ENCODE data around the gene SYNGR3. TPM values are rescaled to one million over a fixed set of nuclear protein-coding genes. Genes with fewer than 3 reads are reported as not detected.

The SYNGR3 gene
- polyA plus RNA-seq, 3 donors, result 0.20 to 0.29 TPM; not detected in 1

GRCh38 chr16:1975432-1976215 is 14.1 kb upstream of the SYNGR3 start:
- Histone ChIP-seq H4K20me1 (ENCODE audit: insufficient read depth, low read length) (peaks cover 4% of the 10 kb centered on the region), H3K9ac (ENCODE audit: insufficient read depth, low read length, poor library complexity, severe bottlenecking) (no peak overlapping the region), H3K4me2 (replicated peaks; ENCODE audit: extremely low read depth, low read length, poor library complexity, severe bottlenecking) (no peak overlapping the region), H3K9me3 (replicated peaks in 1 of 2; ENCODE audit: control insufficient read depth in 1 of 2, insufficient read depth in 1 of 2, low read length in 2 of 2) (no peaks in the 10 kb centered on the region), H3K79me2 (ENCODE audit: insufficient read depth, low read length) (peaks cover 11% of the 10 kb centered on the region), H3K36me3 (replicated peaks in 1 of 2; ENCODE audit: control insufficient read depth in 1 of 2, insufficient read depth in 2 of 2, low read length in 2 of 2) (peaks cover 45 to 47% of the 10 kb centered on the region in 2 donors), H2AFZ (ENCODE audit: insufficient read depth, low read depth, low read length, poor library complexity, severe bottlenecking) (no peak overlapping the region), H3K4me3 (replicated peaks in 1 of 3; ENCODE audit: low read depth in 2 of 3, low read length in 3 of 3) (no peak overlapping the region), H3K27ac (ENCODE audit: low read depth in 1 of 2, low read length in 2 of 2) (no peak overlapping the region), H3K4me1 (ENCODE audit: control insufficient read depth in 1 of 2, insufficient read depth in 2 of 2, low read length in 2 of 2) (peaks cover 17 to 20% of the 10 kb centered on the region in 2 donors), H3K27me3 (ENCODE audit: control insufficient read depth in 2 of 2, insufficient read depth in 2 of 2, low read length in 2 of 2) (peaks cover 10 to 21% of the 10 kb centered on the region in 2 donors)
- H3K27me3 Mint-ChIP-seq (ENCODE audit: low read depth in 3 of 3), result peaks cover 18 to 31% (median 21%) of the 10 kb centered on the region in 3 donors
- 96% methylated on average over 23 of the region's 33 CpGs for WGBS (ENCODE audit: insufficient coverage)
- H3K4me1 Mint-ChIP-seq, result peaks cover 21% of the 10 kb centered on the region
- intact Hi-C loops (cut with micrococcal nuclease), result no loop called here
- no peak overlapping the region for H3K27ac Mint-ChIP-seq
- peaks cover 41 to 48% of the 10 kb centered on the region in 2 donors for H3K36me3 Mint-ChIP-seq
- no peak for TF ChIP-seq CTCF (IDR thresholded peaks at IDR 0.05)
- H3K9me3 Mint-ChIP-seq, result peaks cover 0 to 3% (median 0%) of the 10 kb centered on the region in 7 donors
- no peak for DNase-seq
- H3K4me3 Mint-ChIP-seq, result no peak overlapping the region

- H3K4me1 Mint-ChIP-seq, result peaks cover 16% of the 10 kb centered on the region
- Histone ChIP-seq H3K4me1 (ENCODE audit: control insufficient read depth in 1 of 2, insufficient read depth in 2 of 2, low read length in 2 of 2) (peaks cover 12 to 15% of the 10 kb centered on the region in 2 donors), H3K9ac (ENCODE audit: insufficient read depth, low read length, poor library complexity, severe bottlenecking) (no peak overlapping the region), H3K9me3 (replicated peaks in 1 of 2; ENCODE audit: control insufficient read depth in 1 of 2, insufficient read depth in 1 of 2, low read length in 2 of 2) (peaks cover 0 to 3% of the 10 kb centered on the region in 2 donors), H3K36me3 (replicated peaks in 1 of 2; ENCODE audit: control insufficient read depth in 1 of 2, insufficient read depth in 2 of 2, low read length in 2 of 2) (peaks cover 45 to 47% of the 10 kb centered on the region in 2 donors), H3K27me3 (ENCODE audit: control insufficient read depth in 2 of 2, insufficient read depth in 2 of 2, low read length in 2 of 2) (peaks cover 16 to 26% of the 10 kb centered on the region in 2 donors), H4K20me1 (ENCODE audit: insufficient read depth, low read length) (peaks cover 4% of the 10 kb centered on the region), H3K4me2 (replicated peaks; ENCODE audit: extremely low read depth, low read length, poor library complexity, severe bottlenecking) (no peak overlapping the region), H3K79me2 (ENCODE audit: insufficient read depth, low read length) (peaks cover 11% of the 10 kb centered on the region), H2AFZ (ENCODE audit: insufficient read depth, low read depth, low read length, poor library complexity, severe bottlenecking) (no peak overlapping the region), H3K4me3 (replicated peaks in 1 of 3; ENCODE audit: low read depth in 2 of 3, low read length in 3 of 3) (no peak overlapping the region), H3K27ac (ENCODE audit: low read depth in 1 of 2, low read length in 2 of 2) (no peak overlapping the region)
- H3K36me3 Mint-ChIP-seq, result peaks cover 41 to 48% of the 10 kb centered on the region in 2 donors
- WGBS (ENCODE audit: insufficient coverage), result 99% methylated on average over 6 of the region's 8 CpGs
- peaks cover 0 to 3% (median 0%) of the 10 kb centered on the region in 7 donors for H3K9me3 Mint-ChIP-seq
- no peak for TF ChIP-seq CTCF (IDR thresholded peaks at IDR 0.05)
- H3K4me3 Mint-ChIP-seq, result no peak overlapping the region
- H3K27ac Mint-ChIP-seq, result no peak overlapping the region
- DNase-seq, result no peak
- intact Hi-C loops (cut with micrococcal nuclease), result no loop called here
- H3K27me3 Mint-ChIP-seq (ENCODE audit: low read depth in 3 of 3), result peaks cover 24 to 37% (median 27%) of the 10 kb centered on the region in 3 donors
These were observed 13.6 kb upstream of the SYNGR3 start for GRCh38 chr16:1976216-1976520.

Data from CD14-positive monocyte (primary cell).